IMR-90 (cell line): ENCODE results near the gene HPN. TPM values are rescaled to one million over a fixed set of nuclear protein-coding genes. Genes with fewer than 3 reads are reported as not detected.

Experiments used
- ATAC-seq: fragments of 200-7000 bp; cut with Tn5 transposase; 2 replicates; pipeline ENCODE4 v1.9.1; 2020; ENCODE audit warnings: low read depth, mild to moderate bottlenecking, moderate library complexity
- BruUV-seq: library from RNA; stranded (reverse); fragments of 400-500 nt; replicated peaks from 2 replicates; lab custom pipeline; 2021; lab: Mats Ljungman, UMichigan
- CTCF ChIA-PET: fragments of 300-600 bp; formaldehyde crosslinking; extraction: SDS; loops from one replicate; lab custom pipeline; 2021; ENCODE audit warnings: antibody characterized with exemption; lab: Yijun Ruan, JAX
- POLR2A ChIA-PET: fragments of 300-600 bp; sonication (Branson Sonifier 250); formaldehyde crosslinking; loops from one replicate; lab custom pipeline; 2022; ENCODE audit warnings: antibody characterized with exemption; ENCODE audit not compliant: unreplicated experiment; lab: Charles Lee
- DNase-seq: peaks from one replicate; pipeline ENCODE4 v3.0.0; 2013
- H2AFZ ChIP-seq: replicated peaks from 2 replicates; pipeline ENCODE3; 2013; ENCODE audit warnings: low read length, mild to moderate bottlenecking; ENCODE audit not compliant: poor library complexity
- H2AK5ac ChIP-seq: 2 replicates; pipeline ENCODE4 v1.6.1; 2013; ENCODE audit warnings: low read depth, low read length, inconsistent platforms
- H2AK9ac ChIP-seq: replicated peaks from 2 replicates; pipeline ENCODE3; 2013; ENCODE audit warnings: mild to moderate bottlenecking, low read depth, low read length, moderate library complexity; ENCODE audit not compliant: poor library complexity
- H2BK120ac ChIP-seq: 2 replicates; pipeline ENCODE4 v1.6.1; 2013; ENCODE audit warnings: low read depth, low read length, inconsistent platforms
- H2BK15ac ChIP-seq: 3 replicates; pipeline ENCODE4 v1.6.1; 2013; ENCODE audit warnings: low read depth, low read length, inconsistent platforms
- H2BK20ac ChIP-seq: 2 replicates; pipeline ENCODE4 v1.6.1; 2013; ENCODE audit warnings: low read depth, mild to moderate bottlenecking, inconsistent platforms, low read length, moderate library complexity
- H2BK5ac ChIP-seq: 2 replicates; pipeline ENCODE4 v1.6.1; 2013; ENCODE audit warnings: mild to moderate bottlenecking, low read depth, low read length, inconsistent platforms; ENCODE audit not compliant: poor library complexity, severe bottlenecking
- H3K14ac ChIP-seq: replicated peaks from 2 replicates; pipeline ENCODE4 v1.6.1; 2013; ENCODE audit warnings: low read depth, low read length, inconsistent platforms
- H3K18ac ChIP-seq: 2 replicates; pipeline ENCODE4 v1.6.1; 2013; ENCODE audit warnings: low read depth, low read length, control low read depth
- H3K23ac ChIP-seq: 2 replicates; pipeline ENCODE4 v1.6.1; 2013; ENCODE audit warnings: low read depth, low read length, inconsistent platforms
- H3K27ac ChIP-seq: 2 replicates; pipeline ENCODE4 v1.5.1; 2013; ENCODE audit warnings: mild to moderate bottlenecking, control low read depth, low read length; ENCODE audit not compliant: insufficient read depth
- H3K27me3 ChIP-seq: 2 replicates; pipeline ENCODE4 v1.6.1; 2013; ENCODE audit warnings: low read length; ENCODE audit not compliant: control insufficient read depth, insufficient read depth
- H3K36me3 ChIP-seq: 2 replicates; pipeline ENCODE4 v1.6.1; 2013; ENCODE audit warnings: low read length, mixed read lengths; ENCODE audit not compliant: control insufficient read depth, insufficient read depth
- H3K4ac ChIP-seq: 2 replicates; pipeline ENCODE4 v1.6.1; 2013; ENCODE audit warnings: low read depth, low read length, inconsistent platforms
- H3K4me1 ChIP-seq: 2 replicates; pipeline ENCODE4 v1.6.1; 2013; ENCODE audit warnings: low read length, mixed read lengths; ENCODE audit not compliant: control insufficient read depth, insufficient read depth
- H3K4me2 ChIP-seq: 2 replicates; pipeline ENCODE4 v1.6.1; 2013; ENCODE audit warnings: low read depth, mild to moderate bottlenecking, control low read depth, low read length, moderate library complexity
- H3K4me3 ChIP-seq: 2 replicates; pipeline ENCODE4 v1.5.1; 2013; ENCODE audit warnings: low read depth, mild to moderate bottlenecking, control low read depth, low read length, moderate library complexity; ENCODE audit not compliant: insufficient read depth
- H3K56ac ChIP-seq: 2 replicates; pipeline ENCODE4 v1.6.1; 2013; ENCODE audit warnings: low read length, inconsistent platforms; ENCODE audit not compliant: insufficient read depth; ENCODE audit errors: extremely low read depth
- H3K79me1 ChIP-seq, 2 experiments: 2 replicates each; pipeline ENCODE4 v1.6.1; 2013; ENCODE audit warnings: low read length in 2 of 2, inconsistent platforms in 1 of 2, low read depth in 1 of 2
- H3K9ac ChIP-seq: 2 replicates; pipeline ENCODE4 v1.6.1; 2013; ENCODE audit warnings: low read depth, low read length, control low read depth
- H3K9me1 ChIP-seq: 2 replicates; pipeline ENCODE4 v1.6.1; 2013; ENCODE audit warnings: low read length, inconsistent platforms; ENCODE audit not compliant: insufficient read depth
- H3K9me3 ChIP-seq: 2 replicates; pipeline ENCODE4 v1.6.1; 2013; ENCODE audit warnings: low read length; ENCODE audit not compliant: control insufficient read depth, insufficient read depth
- H4K20me1 ChIP-seq: 2 replicates; pipeline ENCODE4 v1.6.1; 2013; ENCODE audit warnings: low read length, inconsistent platforms; ENCODE audit not compliant: insufficient read depth
- H4K5ac ChIP-seq: 2 replicates; pipeline ENCODE4 v1.6.1; 2013; ENCODE audit warnings: mild to moderate bottlenecking, low read depth, low read length, control low read depth
- H4K8ac ChIP-seq, 2 experiments: 2 replicates each; pipeline ENCODE4 v1.6.1; 2013; ENCODE audit warnings: low read depth in 2 of 2, low read length in 2 of 2, control low read depth in 1 of 2, inconsistent platforms in 1 of 2
- H4K91ac ChIP-seq: 2 replicates; pipeline ENCODE4 v1.6.1; 2013; ENCODE audit warnings: low read depth, low read length, inconsistent platforms; ENCODE audit not compliant: insufficient read depth
- FOS ChIP-seq: fragments of 150-350 bp; IDR thresholded peaks from 2 replicates; pipeline ENCODE4 v1.6.1; 2016; ENCODE audit warnings: low read depth, low read length
- WGBS, 2 experiments: methylation state at CpG; one replicate each; pipeline versions ENCODE4 v1.1.5 to v1.1.7; 2013; ENCODE audit warnings: missing lambda C conversion rate in 2 of 2; ENCODE audit not compliant: insufficient read length in 1 of 2; ENCODE audit errors: extremely low coverage in 2 of 2; 5-methylcytosine and 5-hydroxymethylcytosine counted together
- dilution Hi-C: fragments of 300-500 bp; cut with HindIII; formaldehyde crosslinking; loops from one replicate; pipeline ENCODE4 v1.14.3; 2018; ENCODE audit warnings: low sequenced_read_pairs; ENCODE audit not compliant: unreplicated experiment
- in situ Hi-C: fragments of 300-500 bp; cut with MboI; formaldehyde crosslinking; loops from 3 replicates; pipeline ENCODE4 v1.14.3; 2019; ENCODE audit warnings: low sequenced_read_pairs, inconsistent platforms, mixed read lengths
- intact Hi-C: fragments of 100-400 bp; cut with micrococcal nuclease; formaldehyde crosslinking; loops from 2 replicates; pipeline ENCODE4 v1.10.0; 2022
- polyA plus RNA-seq, 3 experiments: library from polyadenylated mRNA; depleted of rRNA; stranded (reverse); fragments of >200 nt; gene quantifications; 2 replicates each; pipeline ENCODE4 v1.2.3, GENCODE V29; 2012; ENCODE audit warnings: low replicate concordance in 1 of 3
- total RNA-seq: library from RNA; depleted of rRNA; stranded (reverse); fragments of >200 nt; gene quantifications from 2 replicates; pipeline ENCODE4 v1.2.3, GENCODE V29; 2012

HPN gene
- total and polyA plus RNA-seq, 2 of the 4 experiments (the other 2 are of a cell fraction), result not detected

DNA sequence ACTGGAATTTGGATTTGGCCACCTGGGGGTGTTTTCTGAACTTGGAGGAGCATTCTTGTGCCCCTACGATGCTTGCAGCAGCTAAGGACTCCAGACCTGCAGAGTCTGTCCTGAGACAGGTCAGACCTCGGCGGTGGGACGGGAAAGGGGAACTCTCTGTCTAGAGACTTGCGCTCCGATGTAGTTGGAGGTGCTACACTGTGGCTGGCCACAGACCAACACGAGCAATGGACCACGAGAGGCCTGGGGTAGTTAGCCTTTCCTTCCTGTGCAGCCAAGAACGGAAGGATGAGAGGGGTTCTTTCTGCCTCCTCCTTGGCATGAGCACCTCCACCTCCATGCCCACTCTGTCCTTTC lies 47.3 kb upstream of the HPN start:
- H3K27ac ChIP-seq, result no peak overlapping the region
- H3K56ac ChIP-seq, result no peak overlapping the region
- peaks cover 5% of the 10 kb centered on the region; the same call in 1 of the 2 replicates for H3K9me1 ChIP-seq
- H4K20me1 ChIP-seq, result no peaks in the 10 kb centered on the region
- H3K4ac ChIP-seq, result no peak overlapping the region
- no peak overlapping the region for H4K5ac ChIP-seq
- peaks cover 5% of the 10 kb centered on the region for H3K27me3 ChIP-seq
- dilution Hi-C loops, result no loop called here
- peaks cover 2% of the 10 kb centered on the region; the same call in 1 of the 2 replicates for H3K9me3 ChIP-seq
- no peak overlapping the region for H2BK20ac ChIP-seq
- peaks cover 3% of the 10 kb centered on the region; the same call in 1 of the 2 replicates for H3K4me1 ChIP-seq
- in situ Hi-C loops, result no loop called here
- H3K4me2 ChIP-seq, result no peak overlapping the region
- no TSS peak for BruUV-seq
- H2BK120ac ChIP-seq, result no peak overlapping the region
- no peak overlapping the region for H4K8ac ChIP-seq
- H2AFZ ChIP-seq, result no peak overlapping the region
- DNase-seq, result no peak
- no peak overlapping the region for H4K91ac ChIP-seq
- H2AK5ac ChIP-seq, result no peak overlapping the region
- no peak for ATAC-seq
- H3K23ac ChIP-seq, result no peak overlapping the region
- H3K14ac ChIP-seq, result no peak overlapping the region
- no peak for TF ChIP-seq FOS
- H2BK15ac ChIP-seq, result no peak overlapping the region
- CTCF ChIA-PET, result no interaction called here
- H3K4me3 ChIP-seq, result no peak overlapping the region
- WGBS, 2 experiments, result 70% methylated on average over 4 of the region's 9 CpGs; no CpG with 5 or more reads in 1 of the 2 experiments
- intact Hi-C loops, result no loop called here
- no peak overlapping the region for H2BK5ac ChIP-seq
- no peak overlapping the region for H2AK9ac ChIP-seq
- no peak overlapping the region for H3K9ac ChIP-seq
- H3K79me1 ChIP-seq, result peaks cover 0 to 4% of the 10 kb centered on the region in 2 experiments; a peak in 1 of 4 replicates
- H3K18ac ChIP-seq, result no peak overlapping the region
- POLR2A ChIA-PET, result no interaction called here
- no peaks in the 10 kb centered on the region for H3K36me3 ChIP-seq
